Posterior vena cava (tissue), 2 donors: ENCODE measurements around the gene CCDC93. TPM values are rescaled to one million over a fixed set of nuclear protein-coding genes. Genes with fewer than 3 reads are reported as not detected.

Experiments used
- DNase-seq: peaks from one replicate; pipeline ENCODE4 v3.0.0-alpha.2; 2020; ENCODE audit warnings: low spot score
- intact Hi-C, 2 donors: fragments of 100-400 bp; cut with DNase I; formaldehyde crosslinking; loops; one replicate each; pipeline versions ENCODE4 v1.14.1 to v1.14.2; 2022 to 2023
- total RNA-seq, 2 donors: library from RNA; stranded (reverse); fragmentation: NEBNext Ultra II Directional; extraction: Animal tissue kit (Norgen Biotek cat#: 25700); gene quantifications; one replicate each; pipeline ENCODE4 v1.2.1, GENCODE V29; 2021
- donor health status: DM: yes; HTN: yes; CAD: no.
- donor health status: DM: yes; HTN: yes; CAD: no.

CCDC93 gene
- total RNA-seq, 2 donors from 2014 or later: 24.7 to 28.1 TPM

DNA sequence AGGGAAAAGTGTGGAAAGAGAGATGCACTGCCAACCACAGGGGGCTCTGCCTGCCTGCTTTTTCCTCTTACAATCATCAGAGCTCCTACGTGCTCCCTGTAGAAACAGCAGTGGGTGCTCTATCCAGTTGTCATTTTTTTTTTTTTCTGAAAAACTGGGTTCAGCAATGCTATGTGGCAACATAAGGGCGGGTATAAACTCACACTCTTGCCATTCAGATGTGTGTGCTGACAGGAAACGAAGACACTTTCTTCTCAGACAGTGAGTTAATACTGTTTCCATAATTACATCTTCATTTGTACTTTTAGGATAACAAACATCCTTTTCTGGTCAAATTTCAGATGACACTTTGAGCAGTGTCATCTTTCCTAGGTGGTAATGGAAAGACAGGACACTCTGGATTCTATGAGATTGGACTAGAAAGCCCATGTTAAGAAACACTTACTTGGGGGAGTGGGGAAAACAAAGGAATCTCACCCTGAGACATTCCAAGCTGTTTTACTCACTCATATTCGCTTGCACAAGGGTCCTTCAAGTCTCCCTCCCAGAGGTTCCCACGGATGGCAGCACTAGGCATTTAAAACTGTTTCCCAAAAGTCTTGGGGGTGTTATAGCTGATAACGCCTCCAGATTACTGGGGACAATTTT lies 41.3 kb downstream of the CCDC93 start:
- no peak for DNase-seq

DNA sequence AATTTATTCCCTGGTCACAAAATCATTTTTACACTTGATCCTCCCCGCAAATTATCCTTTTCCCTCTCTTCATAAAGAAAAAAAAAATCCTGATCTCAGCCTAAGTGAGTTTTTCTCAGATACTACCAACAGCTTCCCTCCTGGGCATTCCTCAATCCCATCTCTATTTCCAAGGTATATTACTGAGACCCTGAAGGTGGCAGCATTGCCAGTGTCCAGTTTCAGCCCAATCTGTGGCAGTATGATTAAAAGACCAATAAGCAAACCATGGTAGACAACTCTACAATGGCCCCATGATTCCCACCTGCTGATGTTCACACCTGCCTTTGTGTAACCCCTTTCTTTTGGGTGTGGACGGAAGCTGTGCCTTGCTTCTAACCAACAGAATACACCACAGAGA lies 45.1 kb downstream of the CCDC93 start:
- intact Hi-C loops: no loop called here
- DNase-seq: no peak

More for the DNA sequence above, 41.3 kb downstream of the CCDC93 start:
- intact Hi-C loops: no loop called here

DNA sequence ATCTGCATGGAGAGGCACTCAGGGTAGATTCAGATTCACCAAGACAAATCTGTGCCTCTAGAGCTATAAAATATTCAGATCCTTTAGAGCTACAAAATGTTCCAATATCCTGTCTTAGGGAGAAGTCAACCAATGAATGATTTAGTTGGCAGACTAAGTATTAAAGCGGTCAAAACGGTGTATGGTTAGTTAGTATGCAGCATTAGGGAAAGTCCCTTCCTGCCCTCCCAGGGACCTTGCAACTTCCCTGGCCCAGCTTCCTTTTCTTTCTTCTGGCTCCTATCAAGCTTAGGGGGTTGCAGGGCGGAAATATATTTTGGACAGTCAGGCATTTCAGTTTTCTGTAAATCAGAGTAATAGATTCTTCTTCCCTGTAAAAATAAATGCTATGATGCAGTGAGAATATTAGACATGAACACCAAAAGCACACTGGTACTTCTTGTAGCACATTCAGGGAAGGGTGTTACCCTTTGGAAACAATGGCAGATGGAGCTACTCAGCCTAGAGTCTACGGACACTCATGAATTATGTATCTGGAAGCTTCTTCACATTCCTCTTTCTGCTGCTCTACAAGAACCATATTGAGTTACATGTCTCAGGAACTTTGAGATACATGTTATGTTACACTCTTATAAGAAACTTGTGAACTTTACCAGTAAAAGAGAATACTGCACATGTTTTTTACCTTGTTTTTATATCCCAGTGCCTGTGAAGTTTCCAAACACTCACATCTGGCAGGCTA lies 45.7 kb downstream of the CCDC93 start:
- intact Hi-C loops: no loop called here
- no peak for DNase-seq

DNA sequence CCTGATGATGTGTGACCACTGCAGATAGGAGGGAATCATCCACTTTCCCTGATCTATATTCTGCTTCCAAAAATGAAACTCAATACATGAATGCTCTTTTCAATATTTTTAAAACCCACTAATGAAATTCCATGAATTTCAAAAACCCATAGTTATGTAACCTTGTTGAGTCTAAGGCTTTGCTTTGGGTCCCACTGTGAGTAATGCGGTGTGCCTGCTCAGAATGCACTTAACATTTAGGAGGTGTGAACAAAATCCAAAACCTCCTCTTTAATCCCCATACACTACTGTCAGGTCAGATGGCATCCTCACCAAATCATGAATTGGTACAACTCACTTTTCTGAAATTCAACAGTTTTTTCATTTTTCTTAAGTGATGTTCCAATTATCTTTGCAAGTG lies 50.4 kb downstream of the CCDC93 start:
- intact Hi-C loops: no loop called here
- DNase-seq: no peak

- DNase-seq: no peak
- intact Hi-C loops: no loop called here
These were observed 52.7 kb downstream of the CCDC93 start for GRCh38 chr2:117961201-117961600.

DNA sequence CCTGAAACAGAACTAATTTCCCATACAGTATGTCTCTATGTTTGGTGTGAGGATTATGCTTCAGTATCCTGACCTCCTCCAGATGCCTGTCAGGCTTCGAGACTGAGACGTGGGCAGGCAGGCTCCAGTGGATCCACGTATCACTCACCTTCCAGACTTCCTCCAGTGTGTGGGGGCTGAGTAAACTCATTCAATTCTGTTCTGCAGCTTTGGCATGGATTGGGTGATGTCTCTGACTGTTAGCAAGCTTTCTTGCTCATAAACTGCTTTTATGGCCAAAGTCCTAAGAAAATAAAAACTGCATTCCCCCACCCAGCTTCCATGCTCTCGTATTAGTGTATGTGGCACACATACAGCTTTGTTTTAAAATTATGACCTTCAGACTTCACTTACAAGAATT lies 53.6 kb downstream of the CCDC93 start:
- no peak for DNase-seq
- intact Hi-C loops: no loop called here

DNA sequence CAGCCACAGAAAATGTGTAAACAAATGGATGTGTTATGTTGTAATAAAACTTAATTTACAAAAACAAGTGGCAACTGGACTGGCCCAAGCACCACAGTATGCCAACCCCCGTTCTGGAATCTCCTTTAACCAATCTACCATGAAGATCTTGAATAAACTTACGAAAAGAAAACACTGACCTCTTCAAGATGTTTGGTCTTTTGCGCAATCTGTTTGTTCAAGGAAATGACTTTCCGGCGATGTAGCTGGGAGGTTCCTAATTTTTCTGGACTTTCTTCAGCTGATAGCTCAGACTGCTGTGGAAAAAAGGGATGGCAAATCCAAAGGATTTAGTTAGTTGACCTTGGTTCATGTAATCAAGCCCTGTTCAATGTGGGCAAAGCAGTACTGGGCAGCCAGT lies 55.7 kb downstream of the CCDC93 start:
- intact Hi-C loops: no loop called here

GRCh38 chr2:117957616-117958015 lies 56.3 kb downstream of the CCDC93 start:
- intact Hi-C loops: no loop called here
- no peak for DNase-seq

More for the DNA sequence above, 55.7 kb downstream of the CCDC93 start:
- no peak for DNase-seq

DNA sequence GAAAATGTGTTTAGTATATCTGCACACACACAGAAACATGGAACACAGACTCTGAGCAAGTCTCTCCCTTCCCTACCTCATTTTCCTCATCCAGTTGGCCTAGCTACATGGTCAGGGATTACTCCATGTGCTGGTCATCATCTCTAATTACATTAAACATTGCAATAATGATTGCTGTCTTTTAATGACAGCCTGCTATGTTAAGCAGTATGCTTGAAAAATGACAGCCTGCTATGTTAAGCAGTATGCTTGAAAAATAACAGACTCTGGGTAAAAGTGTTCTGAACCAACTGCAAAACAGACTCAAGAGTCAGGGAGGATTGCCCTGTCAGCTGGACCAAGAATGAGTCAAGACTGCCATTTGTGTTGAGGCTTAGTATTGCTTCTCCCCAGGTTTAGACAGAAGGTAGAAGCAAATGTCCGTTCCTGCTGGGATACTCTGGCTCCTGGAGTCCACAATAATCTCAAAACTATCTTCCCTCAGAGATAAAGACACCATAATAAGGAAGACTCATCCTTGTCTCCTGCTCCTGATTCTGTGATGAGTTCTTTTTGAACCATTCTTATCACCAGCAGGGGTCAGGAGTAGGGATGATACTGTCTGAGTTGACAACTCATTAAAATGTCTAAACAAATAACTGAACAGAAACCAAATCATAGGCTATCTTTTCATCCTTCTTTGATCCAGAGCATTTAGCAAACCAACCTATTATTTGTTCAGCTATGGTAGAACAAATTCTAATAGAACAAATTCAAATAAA lies 57.7 kb downstream of the CCDC93 start:
- DNase-seq: no peak
- intact Hi-C loops: no loop called here

GRCh38 chr2:117953231-117953630 lies 60.6 kb downstream of the CCDC93 start:
- no peak for DNase-seq
- intact Hi-C loops: loop anchor here in 1 of 2 donors (5.0 kb wide), 1 partner anchor 769 kb away; no protein-coding TSS in a partner anchor

DNA sequence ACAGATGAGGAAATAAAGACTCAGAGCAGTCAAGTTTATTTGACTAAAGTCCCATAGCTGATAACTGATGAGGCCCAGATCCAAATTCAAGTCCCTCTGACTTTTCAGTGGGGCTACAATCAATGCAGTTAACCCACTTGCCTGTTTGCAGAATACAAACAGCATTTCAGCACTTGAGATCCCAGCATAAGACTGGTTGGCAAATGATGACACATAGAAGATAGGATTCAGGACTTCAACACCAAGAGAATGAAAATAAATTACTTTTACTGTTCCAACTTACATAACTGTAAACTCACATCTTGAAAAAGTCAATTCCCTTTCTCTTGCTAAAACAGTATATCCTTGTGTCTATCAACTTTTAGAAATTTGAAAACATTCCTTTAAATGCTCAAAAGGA lies 61.2 kb downstream of the CCDC93 start:
- DNase-seq: no peak
- intact Hi-C loops: loop anchor here in 1 of 2 donors (5.0 kb wide), 1 partner anchor 770 kb away; no protein-coding TSS in a partner anchor

- no peak for DNase-seq
- intact Hi-C loops: loop anchor here in 1 of 2 donors (5.0 kb wide), 1 partner anchor 770 kb away; no protein-coding TSS in a partner anchor
These were observed 61.6 kb downstream of the CCDC93 start for GRCh38 chr2:117952228-117952627.

GRCh38 chr2:117949806-117950205 lies 64.1 kb downstream of the CCDC93 start:
- intact Hi-C loops: loop anchor here in 1 of 2 donors (5.0 kb wide), 1 partner anchor 772 kb away; no protein-coding TSS in a partner anchor

GRCh38 chr2:117948615-117949014 lies 65.3 kb downstream of the CCDC93 start:
- intact Hi-C loops: no loop called here
- DNase-seq: no peak

More at GRCh38 chr2:117949806-117950205, 64.1 kb downstream of the CCDC93 start:
- no peak for DNase-seq

- intact Hi-C loops: no loop called here
- no peak for DNase-seq
These were observed 68.6 kb downstream of the CCDC93 start for GRCh38 chr2:117945296-117945695.

DNA sequence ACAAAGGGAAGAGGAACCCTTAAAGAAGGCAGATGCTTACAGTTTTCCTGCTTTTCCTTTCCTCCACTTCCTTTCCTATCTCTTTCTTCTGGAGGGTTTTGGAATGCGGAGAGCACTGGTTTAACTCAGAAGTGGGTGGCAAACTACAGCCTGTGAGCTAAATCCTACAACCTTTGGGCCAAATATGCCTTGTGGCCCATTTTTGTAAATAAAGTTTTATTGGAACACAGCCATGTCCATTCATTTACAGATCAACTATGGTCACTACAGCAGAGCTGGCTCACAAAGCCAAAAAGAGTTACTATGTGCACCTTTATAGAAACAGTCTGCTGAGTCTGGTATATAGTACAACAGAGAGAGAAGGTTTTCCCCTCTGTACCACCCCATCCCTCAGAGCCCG lies 69.1 kb downstream of the CCDC93 start:
- intact Hi-C loops: no loop called here

DNA sequence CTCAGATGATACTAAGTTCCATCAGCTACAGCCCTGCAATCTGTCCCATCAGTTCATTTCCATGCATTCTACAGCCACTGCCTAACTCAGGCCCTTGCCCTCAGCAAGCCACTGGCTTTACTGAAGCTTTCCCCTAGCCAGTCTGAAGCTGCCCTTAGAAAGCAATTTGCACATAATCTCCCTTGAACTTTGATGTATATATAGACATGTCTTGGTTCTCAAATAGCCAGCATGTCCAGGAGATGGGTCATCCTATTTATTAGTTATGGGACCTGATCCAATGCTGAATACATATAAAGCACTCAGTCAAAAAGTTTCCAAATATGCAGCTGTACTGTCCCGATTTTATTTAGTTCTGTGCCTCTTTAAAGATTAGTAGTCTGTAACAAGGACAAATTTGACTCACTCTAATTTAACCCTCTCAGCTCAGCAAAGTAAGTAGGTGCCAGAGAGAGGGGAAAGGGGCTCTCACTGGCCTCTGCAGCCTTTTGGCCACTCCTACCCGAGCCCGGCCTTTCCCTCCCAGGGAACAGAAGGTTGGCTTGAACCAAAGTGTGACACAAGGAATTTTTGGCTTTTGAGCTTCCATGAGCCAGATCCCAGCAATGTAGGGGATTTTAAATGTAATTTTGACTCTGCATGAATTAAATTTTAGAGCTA lies 70.7 kb downstream of the CCDC93 start:
- intact Hi-C loops: no loop called here
- no peak for DNase-seq

More for the DNA sequence above, 69.1 kb downstream of the CCDC93 start:
- no peak for DNase-seq

- intact Hi-C loops: no loop called here
- no peak for DNase-seq
These were observed 71.3 kb downstream of the CCDC93 start for GRCh38 chr2:117942551-117942950.

GRCh38 chr2:117941693-117942092 lies 72.2 kb downstream of the CCDC93 start:
- intact Hi-C loops: no loop called here
- DNase-seq: no peak
